Measurements from ENCODE around the gene PDCD11.
"Not testable (repeated sequence)": the region's sequence is repeated elsewhere in the genome, so short reads cannot be mapped to it uniquely, and the experiment has no call there.

PDCD11 gene

DNA sequence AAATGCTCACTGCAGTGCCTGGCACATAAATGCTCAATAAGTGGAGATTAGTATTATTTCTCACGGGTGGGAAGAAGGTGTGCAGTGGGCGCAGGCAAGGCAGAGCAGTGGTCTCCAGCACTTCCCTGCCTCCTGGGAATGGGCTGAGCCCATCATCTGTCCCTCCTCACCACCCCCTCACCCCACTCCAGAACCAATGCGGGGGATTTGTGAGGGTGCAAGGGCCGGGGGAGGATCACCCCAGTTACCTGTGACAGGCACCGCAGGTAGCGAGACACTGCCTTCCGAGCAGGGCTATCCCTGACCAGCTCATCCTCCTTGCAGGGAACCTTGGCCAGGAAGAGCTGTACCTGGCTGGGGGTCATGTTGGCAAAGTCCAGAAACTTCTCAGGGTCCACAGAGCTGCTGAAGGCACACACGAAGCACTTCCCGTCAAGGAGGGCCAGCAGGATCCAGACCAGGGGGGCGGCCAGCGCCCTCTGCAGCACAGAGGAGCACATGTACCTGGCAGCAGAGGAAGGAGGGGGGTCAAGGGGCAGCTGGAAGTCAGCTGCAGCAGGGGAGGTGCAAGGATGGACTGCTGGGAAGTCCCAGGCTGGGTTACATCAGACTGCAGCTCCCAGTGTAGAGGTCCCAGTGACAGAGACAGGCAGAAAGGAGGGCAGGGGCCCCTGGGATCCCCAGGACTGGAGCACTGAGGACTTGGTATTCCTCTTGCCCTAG, 79.8 kb downstream of the PDCD11 start:
- peak; percentile 86 for DNase-seq (ENCODE audit: low spot score)

DNA sequence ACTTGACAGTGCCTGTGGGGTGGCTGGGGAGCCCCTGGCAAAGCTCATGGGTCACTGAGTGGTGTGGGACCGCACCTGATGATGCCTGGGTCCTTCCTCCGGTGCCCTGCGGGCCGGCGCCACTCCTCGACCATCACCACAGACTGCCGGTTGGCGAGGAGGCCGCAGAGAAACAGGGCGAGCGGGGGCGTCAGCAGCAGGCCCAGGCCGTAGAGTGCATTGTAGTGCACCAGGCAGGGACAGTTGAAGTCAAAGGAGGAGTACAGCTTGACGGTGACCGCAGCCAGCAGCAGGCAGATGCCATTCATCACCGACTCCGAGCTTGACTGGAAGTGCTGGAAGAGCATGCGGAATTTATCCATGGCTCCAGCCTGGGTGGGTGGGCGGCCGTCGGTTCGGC, 82.2 kb downstream of the PDCD11 start:
- no peak for DNase-seq (ENCODE audit: low spot score)

DNA sequence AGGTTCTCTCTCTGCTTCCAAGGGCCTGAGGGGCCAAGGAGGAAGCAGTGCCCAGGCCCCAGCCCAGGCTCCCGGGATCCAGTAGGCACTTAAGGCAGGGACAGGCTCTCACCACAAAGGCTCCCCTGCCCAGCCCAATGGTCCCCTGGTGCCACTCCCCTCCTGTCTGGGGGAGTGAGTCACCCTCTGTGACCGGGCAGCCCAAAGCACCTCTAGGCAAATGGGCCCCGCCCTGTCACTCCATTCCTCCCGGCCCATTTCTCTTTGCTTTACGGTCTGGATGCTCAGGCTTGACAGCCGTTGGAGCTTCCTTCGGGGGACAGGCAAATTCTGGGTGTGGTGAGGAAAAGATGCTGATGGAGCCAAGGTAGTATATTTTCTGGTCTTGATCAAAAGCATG, 82.7 kb downstream of the PDCD11 start, which contains the start of gene CALHM3:
Gene CALHM3, minus strand, starts transcription at position 106 of the 400 bp plus-strand sequence. CDS start 208 bp downstream, outside the sequence.
- peak; percentile 45 for DNase-seq (ENCODE audit: low spot score)

DNA sequence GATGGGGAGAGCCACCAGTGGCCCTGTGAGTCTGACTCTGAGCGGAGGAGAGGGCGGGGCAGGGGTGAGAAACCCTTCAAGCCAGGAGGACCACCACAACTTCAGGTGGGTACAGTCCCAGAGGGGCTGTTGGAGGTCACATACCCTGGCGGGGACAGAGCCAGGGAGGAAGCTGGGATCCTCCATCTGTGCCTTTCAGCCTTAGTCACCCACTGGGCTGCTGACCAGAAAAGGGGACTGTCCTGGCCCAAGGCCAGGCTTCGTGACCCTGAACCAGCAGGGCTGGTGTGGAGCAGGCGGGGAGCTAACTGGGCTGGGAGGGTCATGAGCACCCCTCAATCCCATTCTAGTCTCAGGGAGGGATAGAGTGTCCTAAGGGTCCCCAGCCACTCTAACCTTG, 84.1 kb downstream of the PDCD11 start:
- no peak for DNase-seq (ENCODE audit: low spot score)

DNA sequence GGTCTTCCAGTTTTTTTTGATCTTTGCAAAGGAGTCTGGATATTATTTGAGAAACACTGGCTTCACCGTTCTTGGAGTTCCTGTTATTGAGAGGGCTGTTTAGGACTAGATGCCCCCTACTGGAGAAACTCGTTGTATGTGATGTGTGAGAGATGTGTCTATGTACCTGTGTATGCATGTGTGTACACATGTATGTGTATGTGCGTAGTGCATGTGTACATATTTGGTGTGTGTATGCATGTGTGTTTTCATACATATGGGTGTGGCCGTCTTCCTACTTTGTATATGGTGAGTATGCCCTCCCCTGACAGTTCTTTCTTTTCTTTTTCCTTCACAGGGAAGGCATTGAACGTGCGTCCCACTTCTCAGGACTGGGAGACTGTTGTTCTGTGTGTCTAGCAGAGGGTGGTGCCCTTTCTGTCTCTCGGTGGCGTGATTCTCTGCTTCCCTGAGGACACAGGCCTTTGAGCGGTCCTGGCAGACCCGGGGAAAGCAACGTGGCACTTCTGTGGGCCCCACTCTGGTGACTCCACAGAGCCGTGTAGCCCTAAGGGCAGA, 85.6 kb downstream of the PDCD11 start:
- peak; percentile 60 for DNase-seq (ENCODE audit: low spot score)

GRCh38 chr10:103486635-103487409, 90.4 kb downstream of the PDCD11 start:
- not testable (repeated sequence) for DNase-seq (ENCODE audit: low spot score)

DNA sequence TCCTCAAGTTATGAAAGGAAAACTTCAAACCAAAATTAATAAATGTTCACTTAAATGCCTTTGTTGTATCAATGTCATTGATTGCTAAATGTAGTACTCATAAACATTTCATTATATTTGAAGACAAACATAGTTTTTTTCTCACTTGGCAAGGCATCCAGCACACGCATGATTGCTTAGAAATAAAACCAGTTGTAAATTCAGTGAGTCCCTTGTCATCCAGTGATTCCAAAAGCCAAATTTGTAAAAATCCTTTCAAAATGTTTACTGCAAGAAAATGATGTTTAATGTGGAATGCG, 90.9 kb downstream of the PDCD11 start:
- no peak for DNase-seq (ENCODE audit: low spot score)

DNA sequence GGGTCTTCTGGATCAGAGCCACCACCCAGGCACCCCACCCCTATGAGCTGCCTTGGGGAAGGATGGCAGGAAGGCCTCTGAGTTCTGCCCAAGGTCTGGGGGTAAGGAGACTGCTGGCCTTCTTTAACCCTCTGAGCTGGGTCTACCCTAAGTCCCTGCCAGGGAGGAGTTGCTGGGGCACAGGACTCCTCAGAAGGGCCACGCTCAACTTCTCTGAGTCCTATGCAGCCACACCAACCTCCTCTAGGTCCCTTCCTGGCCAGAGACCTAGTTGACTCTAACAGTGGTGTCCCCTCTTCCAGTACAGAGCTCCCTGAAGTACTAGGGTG, 94.5 kb downstream of the PDCD11 start:
- DNase-seq (ENCODE audit: low spot score): no peak

DNA sequence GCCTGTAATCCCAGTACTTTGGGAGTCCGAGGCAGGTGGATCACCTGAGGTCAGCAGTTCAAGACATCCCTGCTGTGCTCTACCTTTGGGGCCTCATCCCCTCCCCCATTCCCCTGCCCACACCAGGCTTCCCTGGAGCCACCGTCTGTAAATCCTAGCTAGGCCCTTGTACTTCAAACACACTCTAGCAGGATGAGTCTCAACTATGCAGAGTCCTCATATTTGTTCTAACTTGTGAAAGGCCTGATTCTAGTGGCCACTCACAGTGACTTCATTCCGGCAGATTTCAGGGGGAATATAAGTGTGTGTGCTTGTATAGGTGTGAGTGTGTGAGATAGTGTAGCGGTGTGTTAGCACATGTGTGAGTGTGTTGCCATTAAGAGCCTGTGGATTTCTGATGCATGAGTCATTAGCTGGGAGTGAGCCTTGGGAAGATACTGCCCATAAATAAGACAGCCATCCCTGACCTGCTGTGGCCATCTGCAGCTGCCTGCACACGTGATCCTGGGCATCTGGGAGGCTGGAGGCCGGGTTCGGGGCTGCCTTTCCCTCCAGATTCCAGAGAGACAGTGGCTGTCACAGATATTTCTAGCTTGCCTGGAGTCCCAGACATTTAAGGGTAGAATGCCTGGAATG, 95.4 kb downstream of the PDCD11 start:
- peak; percentile 37 for DNase-seq (ENCODE audit: low spot score)

DNA sequence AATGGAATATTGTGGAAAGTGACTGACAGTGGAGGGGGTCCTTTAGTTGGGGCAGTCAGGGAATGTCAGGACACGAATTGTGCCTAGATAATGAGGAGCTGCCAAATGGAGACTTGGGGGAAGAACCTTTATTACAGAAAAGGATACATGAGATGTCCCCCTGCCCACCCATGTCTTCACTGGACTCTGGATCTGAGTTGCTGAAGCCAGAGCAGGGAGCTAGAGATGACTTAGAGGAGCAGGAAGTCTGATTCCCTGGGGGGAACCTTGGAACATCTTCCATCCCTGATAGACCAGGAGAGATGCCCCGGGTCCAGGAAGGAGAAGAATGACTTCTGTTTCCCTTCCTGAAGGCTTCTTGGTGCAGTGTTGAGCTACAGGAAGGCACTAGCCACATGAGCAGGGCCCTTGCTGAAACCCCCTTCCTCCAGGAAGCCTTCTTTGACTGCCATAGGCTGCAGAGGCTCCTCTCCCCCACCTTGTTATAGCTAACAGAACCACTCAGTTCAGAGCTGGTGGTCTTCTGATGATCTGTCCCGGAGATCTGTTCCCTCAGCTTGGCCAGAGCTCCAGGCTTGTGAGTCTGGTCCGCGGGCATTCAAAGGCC, 96.3 kb downstream of the PDCD11 start:
- no peak for DNase-seq (ENCODE audit: low spot score)

- DNase-seq (ENCODE audit: low spot score): peak; percentile 81
Observed at GRCh38 chr10:103493362-103493915, 97.0 kb downstream of the PDCD11 start, which contains the start of gene NEURL1. Gene NEURL1, plus strand, starts transcription at chr10:103493705. Its CDS starts 683 bp downstream, at chr10:103494388.

DNA sequence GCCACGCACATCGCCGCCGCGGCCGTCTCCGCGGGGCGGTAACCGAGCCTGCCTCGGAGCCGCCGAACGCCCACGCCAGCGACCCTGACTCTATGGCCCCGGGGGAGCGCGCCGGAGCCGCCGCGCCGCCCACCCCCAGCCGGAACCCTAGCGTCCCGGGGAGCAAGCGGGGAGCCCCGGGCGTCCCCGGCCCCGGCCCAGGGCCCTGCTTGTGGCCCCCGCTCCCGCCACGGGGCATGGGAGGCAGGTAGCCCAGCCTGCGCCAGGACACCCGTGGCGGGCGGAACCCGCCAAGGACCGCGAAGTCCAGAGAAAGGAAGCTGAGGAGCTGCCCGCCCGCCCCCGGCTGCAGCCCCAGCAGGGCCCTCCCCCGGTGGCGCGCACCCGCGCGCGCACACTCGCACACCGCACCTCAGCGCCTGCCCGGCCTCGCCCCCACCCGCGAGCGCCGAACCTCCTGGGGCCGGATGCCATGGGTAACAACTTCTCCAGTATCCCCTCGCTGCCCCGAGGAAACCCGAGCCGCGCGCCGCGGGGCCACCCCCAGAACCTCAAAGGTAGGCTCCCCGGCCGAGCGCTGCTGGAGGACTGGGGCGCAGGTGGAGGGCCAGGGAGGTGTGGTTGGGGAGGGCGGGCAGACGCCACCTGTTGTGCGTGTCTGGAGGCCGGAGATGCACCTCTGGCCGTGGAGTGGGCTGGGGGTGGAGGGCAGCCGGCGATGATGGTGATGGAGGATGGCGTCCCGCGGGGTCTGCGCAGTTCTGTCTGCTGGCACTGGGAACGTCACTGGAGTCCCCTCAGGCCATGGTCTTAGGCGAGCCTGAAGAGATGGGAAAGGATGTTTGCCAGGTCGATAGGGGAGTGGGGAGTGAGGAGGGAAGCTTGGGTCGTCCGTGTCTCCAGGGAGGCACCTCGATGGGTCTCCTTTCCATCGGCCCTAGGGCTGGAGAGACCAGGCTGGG, 97.8 kb downstream of the PDCD11 start:
- DNase-seq (ENCODE audit: low spot score): peak; percentile 67

DNA sequence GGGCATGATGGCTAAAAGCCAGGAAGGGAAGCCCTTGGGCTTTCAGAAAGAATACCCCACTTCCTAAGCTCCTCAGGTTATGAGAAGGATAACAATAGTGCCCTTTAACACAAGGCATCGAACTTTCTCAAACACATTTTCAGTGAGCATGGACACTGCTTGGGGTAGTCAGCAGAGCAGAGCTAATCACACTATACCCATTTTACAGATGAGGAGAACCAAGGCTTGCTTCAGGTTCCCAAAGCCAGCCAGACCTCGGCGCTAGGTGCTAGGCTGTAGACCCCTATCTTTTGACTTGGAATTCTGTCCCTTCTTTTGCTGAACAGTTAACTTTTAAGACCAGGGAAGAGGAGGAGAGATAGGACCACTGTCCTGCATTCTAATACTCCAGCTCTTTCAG, 98.9 kb downstream of the PDCD11 start:
- DNase-seq (ENCODE audit: low spot score): no peak
